ENCODE results near the gene DVL1.

- TF ChIP-seq CTCF (IDR thresholded peaks at IDR 0.05; ENCODE audit: low read depth, low read length, poor library complexity, severe bottlenecking) = no peak
- TF ChIP-seq EZH2phosphoT487 (IDR thresholded peaks at IDR 0.05; ENCODE audit: borderline replicate concordance, low read length) = no peak
Measured at GRCh38 chr1:1356796-1357401, 7.7 kb upstream of the DVL1 start.
